ENCODE results near the gene SSTR5. TPM values are rescaled to one million over a fixed set of nuclear protein-coding genes. Genes with fewer than 3 reads are reported as not detected.

SSTR5 gene
- total RNA-seq, 3 donors from 2014 or later (not counting 1 experiment from before 2014, with no cell fraction given) = not detected

DNA sequence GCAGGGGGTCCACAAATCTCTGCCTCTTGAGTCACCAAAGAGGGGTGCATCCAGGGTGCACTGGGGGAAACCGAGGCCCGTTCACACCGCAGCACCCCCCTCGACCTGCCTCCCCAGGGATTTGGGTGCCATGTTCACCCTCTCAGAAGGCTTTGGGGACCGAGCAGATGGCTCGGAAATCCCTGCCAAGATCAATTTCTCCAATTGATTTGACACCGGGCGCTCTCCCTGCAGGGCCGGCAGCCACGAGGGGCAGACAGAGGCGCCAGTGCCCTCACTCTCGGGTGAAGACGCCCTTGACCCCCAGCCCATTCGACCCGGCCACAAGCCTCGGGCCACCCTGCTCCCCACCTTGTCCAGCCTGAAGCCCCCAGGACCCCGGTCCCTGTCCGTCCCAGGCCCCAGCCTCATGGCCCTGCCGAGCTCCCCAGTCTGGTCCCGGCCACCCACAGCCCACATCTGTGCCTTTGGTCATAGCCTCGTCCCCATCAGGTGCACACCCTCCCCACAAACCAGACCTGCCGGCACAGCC lies 9.3 kb downstream of the SSTR5 start:
- no peaks in the 10 kb centered on the region for H3K36me3 ChIP-seq (ENCODE audit: control insufficient read depth, insufficient read depth, low read length)
- peaks cover 2% of the 10 kb centered on the region for H3K27me3 ChIP-seq (ENCODE audit: control insufficient read depth, insufficient read depth, low read length)
- intact Hi-C loops (cut with micrococcal nuclease) = loop anchor here (1.0 kb wide), 1 partner anchor 14 kb away; no protein-coding TSS in a partner anchor
- Mint-ChIP-seq H3K9me3 (peaks cover 2 to 6% of the 10 kb centered on the region in 2 donors), H3K36me3 (peaks cover 9% of the 10 kb centered on the region), H3K27ac (no peak overlapping the region), H3K4me1 (no peaks in the 10 kb centered on the region), H3K27me3 (ENCODE audit: low read depth in 2 of 2) (peaks cover 5 to 18% of the 10 kb centered on the region in 2 donors), H3K4me3 (no peak overlapping the region)
- no peaks in the 10 kb centered on the region for H3K4me1 ChIP-seq (ENCODE audit: control insufficient read depth, insufficient read depth, low read length)
- TF ChIP-seq, protein P1, sequence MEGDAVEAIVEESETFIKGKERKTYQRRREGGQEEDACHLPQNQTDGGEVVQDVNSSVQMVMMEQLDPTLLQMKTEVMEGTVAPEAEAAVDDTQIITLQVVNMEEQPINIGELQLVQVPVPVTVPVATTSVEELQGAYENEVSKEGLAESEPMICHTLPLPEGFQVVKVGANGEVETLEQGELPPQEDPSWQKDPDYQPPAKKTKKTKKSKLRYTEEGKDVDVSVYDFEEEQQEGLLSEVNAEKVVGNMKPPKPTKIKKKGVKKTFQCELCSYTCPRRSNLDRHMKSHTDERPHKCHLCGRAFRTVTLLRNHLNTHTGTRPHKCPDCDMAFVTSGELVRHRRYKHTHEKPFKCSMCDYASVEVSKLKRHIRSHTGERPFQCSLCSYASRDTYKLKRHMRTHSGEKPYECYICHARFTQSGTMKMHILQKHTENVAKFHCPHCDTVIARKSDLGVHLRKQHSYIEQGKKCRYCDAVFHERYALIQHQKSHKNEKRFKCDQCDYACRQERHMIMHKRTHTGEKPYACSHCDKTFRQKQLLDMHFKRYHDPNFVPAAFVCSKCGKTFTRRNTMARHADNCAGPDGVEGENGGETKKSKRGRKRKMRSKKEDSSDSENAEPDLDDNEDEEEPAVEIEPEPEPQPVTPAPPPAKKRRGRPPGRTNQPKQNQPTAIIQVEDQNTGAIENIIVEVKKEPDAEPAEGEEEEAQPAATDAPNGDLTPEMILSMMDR (IDR thresholded peaks at IDR 0.05) = no peak
- ATAC-seq = no peak
- DNase-seq = no peak
- H3K27ac ChIP-seq (ENCODE audit: low read length) = no peak overlapping the region
- H3K4me3 ChIP-seq (ENCODE audit: low read length) = no peak overlapping the region
- peaks cover 15% of the 10 kb centered on the region for H3K9me3 ChIP-seq (ENCODE audit: control insufficient read depth, insufficient read depth, low read length)
- WGBS (ENCODE audit: insufficient coverage) = 73% methylated on average over 22 of the region's 22 CpGs

DNA sequence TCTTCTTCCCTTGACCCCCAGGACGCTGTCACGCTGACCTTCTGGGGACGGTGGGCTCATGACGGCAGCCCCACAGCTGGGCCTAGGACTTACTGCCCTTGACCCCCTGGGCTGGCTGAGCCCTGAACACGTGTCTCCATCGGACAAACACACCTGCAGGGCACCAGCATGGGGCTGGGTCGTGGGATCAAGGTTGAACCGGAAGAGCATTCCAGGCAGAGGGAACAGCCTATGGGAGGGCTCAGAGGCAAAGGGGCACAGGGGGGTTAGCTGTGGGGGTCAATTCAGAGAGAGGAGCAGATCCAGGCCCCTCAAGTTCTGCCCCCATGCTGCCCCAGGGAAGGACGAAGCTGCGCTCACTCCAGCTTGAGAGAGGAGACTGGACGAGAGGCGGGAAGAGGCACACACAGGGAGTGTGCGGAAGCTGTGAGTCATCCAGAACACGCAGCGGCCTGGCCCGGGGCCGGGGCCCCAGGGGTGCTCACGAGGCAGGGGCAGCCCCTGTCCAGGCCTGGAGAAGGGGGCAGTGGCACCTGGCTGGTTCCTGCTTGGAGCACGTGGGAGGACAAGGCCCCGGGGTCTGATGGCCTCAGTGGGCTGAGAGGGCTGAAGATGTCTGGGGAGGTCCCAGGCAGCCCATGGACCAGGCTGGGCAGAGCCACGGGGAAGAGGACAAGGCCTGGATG lies 9.9 kb downstream of the SSTR5 start:
- peaks cover 9% of the 10 kb centered on the region for H3K36me3 Mint-ChIP-seq
- H3K27me3 Mint-ChIP-seq (ENCODE audit: low read depth in 2 of 2) = peaks cover 4 to 17% of the 10 kb centered on the region in 2 donors
- no peak overlapping the region for H3K4me3 ChIP-seq (ENCODE audit: low read length)
- no peak for ATAC-seq
- no peaks in the 10 kb centered on the region for H3K36me3 ChIP-seq (ENCODE audit: control insufficient read depth, insufficient read depth, low read length)
- peaks cover 15% of the 10 kb centered on the region for H3K9me3 ChIP-seq (ENCODE audit: control insufficient read depth, insufficient read depth, low read length)
- TF ChIP-seq, protein P1 (IDR thresholded peaks at IDR 0.05) = no peak
- H3K27ac ChIP-seq (ENCODE audit: low read length) = no peak overlapping the region
- no peaks in the 10 kb centered on the region for H3K4me1 Mint-ChIP-seq
- H3K4me1 ChIP-seq (ENCODE audit: control insufficient read depth, insufficient read depth, low read length) = no peaks in the 10 kb centered on the region
- H3K9me3 Mint-ChIP-seq = peaks cover 2 to 6% of the 10 kb centered on the region in 2 donors
- no peak overlapping the region for H3K4me3 Mint-ChIP-seq
- no peak overlapping the region for H3K27ac Mint-ChIP-seq
- DNase-seq = no peak
- peaks cover 2% of the 10 kb centered on the region for H3K27me3 ChIP-seq (ENCODE audit: control insufficient read depth, insufficient read depth, low read length)
- intact Hi-C loops (cut with micrococcal nuclease) = no loop called here
- WGBS (ENCODE audit: insufficient coverage) = 75% methylated on average over 21 of the region's 21 CpGs

DNA sequence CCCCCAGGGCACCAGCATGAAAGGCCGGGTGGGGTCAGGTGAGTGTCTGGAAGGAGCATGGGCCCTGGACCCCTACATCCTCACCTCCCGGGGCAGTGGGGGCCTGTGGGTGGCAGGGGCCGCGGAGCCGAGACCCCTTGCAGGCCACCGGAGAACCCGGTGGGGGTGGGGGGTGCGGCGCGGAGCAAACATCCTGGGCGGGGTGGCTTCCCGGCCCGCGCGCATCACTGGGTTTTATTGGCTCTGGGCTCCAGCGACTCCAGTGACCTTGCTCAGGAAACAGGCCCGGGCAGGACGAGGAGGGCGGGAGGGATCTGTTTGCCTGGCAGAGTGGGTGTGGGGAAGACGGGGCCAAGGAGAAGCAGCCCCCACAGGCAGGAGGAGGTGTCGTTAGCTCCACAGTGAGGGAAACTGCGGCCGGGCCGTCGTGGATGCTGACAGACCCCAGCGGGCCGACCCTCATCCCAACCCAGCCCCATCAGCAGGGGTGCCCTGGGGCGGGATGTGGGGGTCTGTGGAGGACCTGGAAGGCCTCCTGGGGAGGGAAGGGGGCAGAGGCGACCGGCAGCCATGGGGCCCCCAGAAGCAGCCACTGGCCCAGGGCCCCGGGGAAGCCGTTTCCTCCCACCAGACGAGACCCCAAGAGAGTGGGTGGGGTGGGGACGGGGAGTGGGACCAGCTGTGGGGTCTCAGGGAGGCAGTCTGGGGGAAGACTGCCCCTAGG lies 10.6 kb downstream of the SSTR5 start:
- H3K27ac Mint-ChIP-seq = no peak overlapping the region
- peaks cover 4 to 17% of the 10 kb centered on the region in 2 donors for H3K27me3 Mint-ChIP-seq (ENCODE audit: low read depth in 2 of 2)
- H3K27me3 ChIP-seq (ENCODE audit: control insufficient read depth, insufficient read depth, low read length) = peaks cover 2% of the 10 kb centered on the region
- H3K4me3 ChIP-seq (ENCODE audit: low read length) = no peak overlapping the region
- ATAC-seq = no peak
- H3K36me3 ChIP-seq (ENCODE audit: control insufficient read depth, insufficient read depth, low read length) = no peaks in the 10 kb centered on the region
- 49% methylated on average over 32 of the region's 34 CpGs for WGBS (ENCODE audit: insufficient coverage)
- peaks cover 15% of the 10 kb centered on the region for H3K9me3 ChIP-seq (ENCODE audit: control insufficient read depth, insufficient read depth, low read length)
- TF ChIP-seq, protein P1 (IDR thresholded peaks at IDR 0.05) = no peak
- H3K9me3 Mint-ChIP-seq = peaks cover 2 to 6% of the 10 kb centered on the region in 2 donors
- peaks cover 9% of the 10 kb centered on the region for H3K36me3 Mint-ChIP-seq
- H3K27ac ChIP-seq (ENCODE audit: low read length) = no peak overlapping the region
- no peak for DNase-seq
- intact Hi-C loops (cut with micrococcal nuclease) = no loop called here
- H3K4me3 Mint-ChIP-seq = no peak overlapping the region
- no peaks in the 10 kb centered on the region for H3K4me1 Mint-ChIP-seq
- H3K4me1 ChIP-seq (ENCODE audit: control insufficient read depth, insufficient read depth, low read length) = no peaks in the 10 kb centered on the region

All from natural killer cell (primary cell).